HG03175 (cell line): ENCODE results near the gene CFAP47.
"Not testable (repeated sequence)": the region's sequence is repeated elsewhere in the genome, so short reads cannot be mapped to it uniquely, and the experiment has no call there.

Experiments used
- ATAC-seq: cut with Tn5 transposase; IDR thresholded peaks from one replicate; pipeline ENCODE4 v1.9.1; 2021; ENCODE audit warnings: mild to moderate bottlenecking, moderate library complexity; ENCODE audit not compliant: unreplicated experiment

Gene CFAP47

GRCh38 chrX:36214924-36215323 is 295.4 kb downstream of the CFAP47 start:
- no peak for ATAC-seq

GRCh38 chrX:36218801-36219200 is 299.3 kb downstream of the CFAP47 start:
- no peak for ATAC-seq

- not testable (repeated sequence) for ATAC-seq
Measured at GRCh38 chrX:36234840-36235528, 315.4 kb downstream of the CFAP47 start.

GRCh38 chrX:36241397-36241796 is 321.9 kb downstream of the CFAP47 start:
- ATAC-seq, result no peak

- ATAC-seq, result no peak
Measured at GRCh38 chrX:36266155-36266554, 346.6 kb downstream of the CFAP47 start.

- no peak for ATAC-seq
Measured at GRCh38 chrX:36310136-36310535, 390.6 kb downstream of the CFAP47 start.

- ATAC-seq, result no peak
Measured at GRCh38 chrX:36314303-36314702, 394.8 kb downstream of the CFAP47 start.

- no peak for ATAC-seq
Measured at GRCh38 chrX:36334572-36334971, 415.0 kb downstream of the CFAP47 start.

- ATAC-seq, result no peak
Measured at GRCh38 chrX:36336751-36337150, 417.2 kb downstream of the CFAP47 start.

- no peak for ATAC-seq
Measured at GRCh38 chrX:36344301-36344700, 424.8 kb downstream of the CFAP47 start.

- no peak for ATAC-seq
Measured at GRCh38 chrX:36348509-36348908, 429.0 kb downstream of the CFAP47 start.

- ATAC-seq, result no peak
Measured at GRCh38 chrX:36357855-36358254, 438.3 kb downstream of the CFAP47 start.

GRCh38 chrX:36364262-36364661 is 444.7 kb downstream of the CFAP47 start:
- no peak for ATAC-seq

- ATAC-seq, result no peak
Measured at GRCh38 chrX:36383495-36383894, 464.0 kb downstream of the CFAP47 start.

GRCh38 chrX:36388901-36389300 is 469.4 kb downstream of the CFAP47 start:
- ATAC-seq, result no peak

GRCh38 chrX:36401774-36402173 is 482.2 kb downstream of the CFAP47 start:
- ATAC-seq, result no peak

- no peak for ATAC-seq
Measured at GRCh38 chrX:36407836-36408235, 488.3 kb downstream of the CFAP47 start.

GRCh38 chrX:36414056-36414455 is 494.5 kb downstream of the CFAP47 start:
- ATAC-seq, result no peak

- no peak for ATAC-seq
Measured at GRCh38 chrX:36422368-36422767, 502.8 kb downstream of the CFAP47 start.

GRCh38 chrX:36431819-36432218 is 512.3 kb downstream of the CFAP47 start:
- ATAC-seq, result no peak

- ATAC-seq, result no peak
Measured at GRCh38 chrX:36434522-36434921, 515.0 kb downstream of the CFAP47 start.
